ENCODE data around the gene GALNT10. TPM values are rescaled to one million over a fixed set of nuclear protein-coding genes. Genes with fewer than 3 reads are reported as not detected.

GALNT10 gene
- total and polyA plus RNA-seq, 10 donors, result 7.6 to 50.2 (median 43.5) TPM

GRCh38 chr5:154236011-154236410 lies 45.5 kb downstream of the GALNT10 start:
- intact Hi-C loops (cut with DNase I; ENCODE audit: low total_unique reads), result no loop called here
- Histone ChIP-seq H3K4me3 (no peak overlapping the region), H3K9me3 (no peaks in the 10 kb centered on the region), H3K27me3 (replicated peaks in 1 of 7) (no peaks in the 10 kb centered on the region), H3K4me1 (peaks cover 12 to 53% (median 26%) of the 10 kb centered on the region in 6 donors), H3K36me3 (peaks cover 0 to 4% (median 0%) of the 10 kb centered on the region in 6 donors), H3K27ac (no peak overlapping the region)
- WGBS, 5 donors, result 91 to 100% (median 96%) methylated on average over 1 of the region's 1 CpG
- DNase-seq, result no peak
- TF ChIP-seq POLR2A (IDR thresholded peaks at IDR 0.05) (no peak), POLR2AphosphoS5 (IDR thresholded peaks at IDR 0.05) (no peak), CTCF (IDR thresholded peaks at IDR 0.05 in 8 of 11, conservative IDR thresholded peaks at IDR 0.05 in 3 of 11) (no peak)

GRCh38 chr5:154236536-154237375 lies 46.2 kb downstream of the GALNT10 start:
- TF ChIP-seq POLR2A (IDR thresholded peaks at IDR 0.05) (no peak), POLR2AphosphoS5 (IDR thresholded peaks at IDR 0.05) (no peak), CTCF (IDR thresholded peaks at IDR 0.05 in 8 of 11, conservative IDR thresholded peaks at IDR 0.05 in 3 of 11) (no peak)
- peaks cover 12 to 56% (median 26%) of the 10 kb centered on the region in 6 donors for H3K4me1 ChIP-seq
- no peaks in the 10 kb centered on the region for H3K27me3 ChIP-seq (replicated peaks in 1 of 7)
- H3K27ac ChIP-seq, result no peak overlapping the region
- no peak for DNase-seq
- WGBS, 5 donors, result 65 to 73% (median 72%) methylated on average over 7 of the region's 7 CpGs
- intact Hi-C loops (cut with DNase I; ENCODE audit: low total_unique reads), result no loop called here
- no peaks in the 10 kb centered on the region for H3K36me3 ChIP-seq
- H3K4me3 ChIP-seq, result no peak overlapping the region
- no peaks in the 10 kb centered on the region for H3K9me3 ChIP-seq

GRCh38 chr5:154237376-154237743 lies 46.8 kb downstream of the GALNT10 start:
- Histone ChIP-seq H3K27ac (peak overlapping the region in 4 of 8 donors; percentile 48 to 81 (median 62)), H3K27me3 (replicated peaks in 1 of 7) (no peaks in the 10 kb centered on the region), H3K9me3 (no peaks in the 10 kb centered on the region), H3K36me3 (no peaks in the 10 kb centered on the region), H3K4me1 (peaks cover 12 to 62% (median 29%) of the 10 kb centered on the region in 6 donors), H3K4me3 (no peak overlapping the region)
- DNase-seq, result no peak
- TF ChIP-seq POLR2AphosphoS5 (IDR thresholded peaks at IDR 0.05) (no peak), POLR2A (IDR thresholded peaks at IDR 0.05) (no peak), CTCF (IDR thresholded peaks at IDR 0.05 in 8 of 11, conservative IDR thresholded peaks at IDR 0.05 in 3 of 11) (no peak)
- 80 to 93% (median 90%) methylated on average over 5 of the region's 5 CpGs for WGBS, 5 donors
- intact Hi-C loops (cut with DNase I; ENCODE audit: low total_unique reads), result no loop called here

- no peak for DNase-seq
- no peak for TF ChIP-seq POLR2AphosphoS5 (IDR thresholded peaks at IDR 0.05)
- no peak for TF ChIP-seq CTCF (IDR thresholded peaks at IDR 0.05 in 8 of 11, conservative IDR thresholded peaks at IDR 0.05 in 3 of 11)
- TF ChIP-seq POLR2A (IDR thresholded peaks at IDR 0.05), result no peak
- no peak overlapping the region for H3K4me3 ChIP-seq
- 36 to 63% (median 45%) methylated on average over 5 of the region's 5 CpGs for WGBS, 5 donors
- intact Hi-C loops (cut with DNase I; ENCODE audit: low total_unique reads), result no loop called here
- H3K36me3 ChIP-seq, result no peaks in the 10 kb centered on the region
- peaks cover 12 to 68% (median 35%) of the 10 kb centered on the region in 6 donors for H3K4me1 ChIP-seq
- H3K27me3 ChIP-seq (replicated peaks in 1 of 7), result no peaks in the 10 kb centered on the region
- no peaks in the 10 kb centered on the region for H3K9me3 ChIP-seq
- H3K27ac ChIP-seq, result peak overlapping the region in 6 of 8 donors; percentile 5 to 81 (median 54)
Observed at GRCh38 chr5:154237946-154238345, 47.4 kb downstream of the GALNT10 start.

Data from spleen (tissue), 11 donors.